Osteoblast (primary cell): ENCODE data around the gene PMPCA. TPM values are rescaled to one million over a fixed set of nuclear protein-coding genes. Genes with fewer than 3 reads are reported as not detected.
"Not testable (repeated sequence)": the region's sequence is repeated elsewhere in the genome, so short reads cannot be mapped to it uniquely, and the experiment has no call there.

Experiments
- DNase-seq: peaks from one replicate; pipeline ENCODE4 v3.0.0; 2011; ENCODE audit warnings: low spot score, mixed read lengths; ENCODE audit not compliant: insufficient read length; ENCODE audit errors: missing footprints
- H2AFZ ChIP-seq: 2 replicates; pipeline ENCODE4 v1.6.0; 2011; ENCODE audit warnings: mild to moderate bottlenecking, low read length
- H3K27ac ChIP-seq: 2 replicates; pipeline ENCODE4 v1.5.1; 2011; ENCODE audit warnings: mild to moderate bottlenecking, low read depth, low read length, moderate library complexity
- H3K27me3 ChIP-seq: 2 replicates; pipeline ENCODE4 v1.6.0; 2012; ENCODE audit warnings: mild to moderate bottlenecking, control low read depth, inconsistent platforms, low read length, moderate library complexity; ENCODE audit not compliant: insufficient read depth
- H3K36me3 ChIP-seq: 2 replicates; pipeline ENCODE4 v1.5.1; 2011; ENCODE audit warnings: mild to moderate bottlenecking, low read length, control low read depth, moderate library complexity; ENCODE audit not compliant: insufficient read depth
- H3K4me1 ChIP-seq: 2 replicates; pipeline ENCODE4 v1.5.1; 2011; ENCODE audit warnings: mild to moderate bottlenecking, low read length, control low read depth, moderate library complexity; ENCODE audit not compliant: insufficient read depth
- H3K4me2 ChIP-seq: 2 replicates; pipeline ENCODE4 v1.6.0; 2011; ENCODE audit warnings: mild to moderate bottlenecking, low read length; ENCODE audit not compliant: insufficient read depth
- H3K4me3 ChIP-seq: fragments of 200-600 bp; sonication (generic); 3 replicates; pipeline ENCODE4 v1.5.1; 2012; ENCODE audit warnings: mild to moderate bottlenecking, low read length, inconsistent platforms; ENCODE audit not compliant: insufficient read depth
- H3K79me2 ChIP-seq: 2 replicates; pipeline ENCODE4 v1.6.0; 2012; ENCODE audit warnings: mild to moderate bottlenecking, low read length, control low read depth, inconsistent platforms; ENCODE audit not compliant: insufficient read depth
- H3K9me3 ChIP-seq: 2 replicates; pipeline ENCODE4 v1.5.1; 2011; ENCODE audit warnings: low read depth, low read length, control low read depth
- H4K20me1 ChIP-seq: 2 replicates; pipeline ENCODE4 v1.6.0; 2012; ENCODE audit warnings: mild to moderate bottlenecking, low read length, control low read depth; ENCODE audit not compliant: insufficient read depth
- total RNA-seq: library from RNA; depleted of rRNA; stranded (reverse); fragments of >200 nt; gene quantifications from 2 replicates; pipeline ENCODE4 v1.2.3, GENCODE V29; 2012
- TF ChIP-seq, protein P1 (sequence below): IDR thresholded peaks from 2 replicates; pipeline ENCODE4 v1.5.1; 2011; ENCODE audit warnings: mild to moderate bottlenecking, low read depth, low read length, moderate library complexity; ENCODE audit errors: extremely low read depth

The PMPCA gene
- total RNA-seq, 1 donor, result 39.1 TPM

DNA sequence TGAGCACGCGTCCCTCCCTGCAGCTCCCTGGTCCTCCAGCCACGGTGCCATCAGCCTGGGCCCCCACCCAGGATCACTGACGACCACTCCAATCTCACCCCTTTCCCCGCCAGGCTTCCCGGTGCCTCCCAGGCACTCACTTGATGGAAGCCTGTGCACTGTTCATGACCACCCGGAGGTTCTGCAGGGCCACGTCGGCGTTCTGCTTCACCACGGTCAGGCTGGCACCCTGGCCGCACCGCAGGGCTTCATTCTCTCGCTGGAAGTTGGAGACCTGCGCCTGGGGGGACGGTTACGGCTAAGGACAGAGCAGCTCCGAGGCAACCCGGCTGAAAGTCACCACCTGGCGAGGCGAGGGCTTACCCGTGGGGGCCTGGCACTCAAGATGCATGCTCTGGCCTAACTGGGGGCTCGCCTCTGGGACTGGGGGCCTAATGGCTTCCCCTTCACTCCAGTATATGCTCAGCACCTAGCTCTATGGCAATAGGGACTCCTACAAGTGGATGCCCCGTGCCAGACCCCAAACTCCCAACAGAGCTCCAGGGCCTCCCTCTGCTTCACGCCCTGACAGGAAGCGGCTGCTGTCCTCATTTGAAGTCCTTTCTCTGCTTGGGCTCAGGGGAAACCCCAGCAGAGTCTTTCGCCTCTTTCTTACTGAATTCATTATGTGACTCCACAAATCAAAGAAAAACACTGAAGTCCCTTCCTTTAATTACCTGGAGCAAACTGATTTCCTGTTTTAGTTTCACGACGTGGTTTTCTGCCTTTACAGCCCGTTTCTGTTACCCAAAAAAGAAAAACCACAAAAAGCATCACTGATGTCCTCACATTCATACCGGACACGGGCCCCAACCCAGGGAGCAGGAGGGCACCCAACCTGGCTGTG, 6.3 kb upstream of the PMPCA start:
- Histone ChIP-seq H3K27me3 (no peaks in the 10 kb centered on the region), H4K20me1 (peaks cover 4% of the 10 kb centered on the region), H3K36me3 (peaks cover 55% of the 10 kb centered on the region), H3K4me1 (peaks cover 7% of the 10 kb centered on the region), H3K79me2 (peaks cover 21% of the 10 kb centered on the region), H3K9me3 (no peaks in the 10 kb centered on the region), H3K27ac (no peak overlapping the region), H3K4me3 (no peak overlapping the region), H2AFZ (no peak overlapping the region), H3K4me2 (no peak overlapping the region)
- no peak for DNase-seq
- TF ChIP-seq, protein P1, sequence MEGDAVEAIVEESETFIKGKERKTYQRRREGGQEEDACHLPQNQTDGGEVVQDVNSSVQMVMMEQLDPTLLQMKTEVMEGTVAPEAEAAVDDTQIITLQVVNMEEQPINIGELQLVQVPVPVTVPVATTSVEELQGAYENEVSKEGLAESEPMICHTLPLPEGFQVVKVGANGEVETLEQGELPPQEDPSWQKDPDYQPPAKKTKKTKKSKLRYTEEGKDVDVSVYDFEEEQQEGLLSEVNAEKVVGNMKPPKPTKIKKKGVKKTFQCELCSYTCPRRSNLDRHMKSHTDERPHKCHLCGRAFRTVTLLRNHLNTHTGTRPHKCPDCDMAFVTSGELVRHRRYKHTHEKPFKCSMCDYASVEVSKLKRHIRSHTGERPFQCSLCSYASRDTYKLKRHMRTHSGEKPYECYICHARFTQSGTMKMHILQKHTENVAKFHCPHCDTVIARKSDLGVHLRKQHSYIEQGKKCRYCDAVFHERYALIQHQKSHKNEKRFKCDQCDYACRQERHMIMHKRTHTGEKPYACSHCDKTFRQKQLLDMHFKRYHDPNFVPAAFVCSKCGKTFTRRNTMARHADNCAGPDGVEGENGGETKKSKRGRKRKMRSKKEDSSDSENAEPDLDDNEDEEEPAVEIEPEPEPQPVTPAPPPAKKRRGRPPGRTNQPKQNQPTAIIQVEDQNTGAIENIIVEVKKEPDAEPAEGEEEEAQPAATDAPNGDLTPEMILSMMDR, result no peak

DNA sequence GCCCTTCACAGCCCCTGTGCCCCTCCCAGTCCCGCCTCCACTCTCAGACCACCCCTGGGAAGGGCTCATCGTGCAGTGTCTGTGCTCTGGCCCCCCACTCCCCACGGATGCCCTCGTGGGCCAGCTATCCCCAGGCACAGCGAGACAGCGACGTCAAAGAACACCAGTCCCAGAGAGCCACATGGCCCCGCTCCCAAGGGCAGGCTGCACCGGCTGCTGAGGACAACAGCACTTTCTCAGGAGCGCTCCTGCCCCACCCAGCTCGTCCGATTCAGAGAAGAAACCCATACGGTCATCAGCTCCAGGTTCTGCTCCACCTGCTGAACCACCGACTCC, 5.7 kb upstream of the PMPCA start:
- Histone ChIP-seq H3K4me2 (no peak overlapping the region), H3K27me3 (no peaks in the 10 kb centered on the region), H3K4me1 (peaks cover 12% of the 10 kb centered on the region), H2AFZ (no peak overlapping the region), H3K9me3 (no peaks in the 10 kb centered on the region), H4K20me1 (no peaks in the 10 kb centered on the region), H3K27ac (no peak overlapping the region), H3K79me2 (peaks cover 20% of the 10 kb centered on the region), H3K4me3 (no peak overlapping the region), H3K36me3 (peaks cover 55% of the 10 kb centered on the region)
- DNase-seq, result no peak
- TF ChIP-seq, protein P1, result no peak

DNA sequence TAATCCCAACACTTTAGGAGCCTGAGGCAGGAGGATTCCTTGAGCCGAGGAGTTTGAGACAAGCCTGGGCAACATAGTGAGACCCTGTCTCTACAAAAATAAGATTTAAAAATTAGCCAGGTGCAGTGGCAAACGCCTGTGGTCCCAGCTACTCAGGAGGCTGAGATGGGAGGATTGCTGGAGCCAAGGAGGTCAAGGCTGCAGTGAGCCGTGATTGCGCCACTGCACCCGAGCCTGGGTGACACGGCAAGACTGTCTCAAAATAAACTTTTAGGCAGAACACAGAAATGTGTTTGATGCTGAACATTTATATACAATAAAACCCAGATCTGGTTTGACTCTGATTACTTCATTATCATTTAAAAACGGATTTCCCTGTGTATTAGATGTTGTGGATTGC, 5.0 kb upstream of the PMPCA start:
- Histone ChIP-seq H2AFZ (no peak overlapping the region), H3K4me3 (no peak overlapping the region), H3K4me1 (peaks cover 12% of the 10 kb centered on the region), H3K36me3 (peaks cover 55% of the 10 kb centered on the region), H4K20me1 (no peaks in the 10 kb centered on the region), H3K27ac (no peak overlapping the region), H3K79me2 (peaks cover 23% of the 10 kb centered on the region), H3K27me3 (no peaks in the 10 kb centered on the region), H3K4me2 (no peak overlapping the region), H3K9me3 (no peaks in the 10 kb centered on the region)
- TF ChIP-seq, protein P1, result no peak
- DNase-seq, result no peak

- not testable (repeated sequence) for H2AFZ ChIP-seq, H3K4me2 ChIP-seq, H4K20me1 ChIP-seq, H3K27ac ChIP-seq, H3K4me3 ChIP-seq, DNase-seq, H3K9me3 ChIP-seq, H3K27me3 ChIP-seq, H3K4me1 ChIP-seq
- H3K79me2 ChIP-seq, result peaks cover 27% of the 10 kb centered on the region
- H3K36me3 ChIP-seq, result peaks cover 55% of the 10 kb centered on the region
Measured at GRCh38 chr9:136405904-136406303, 4.6 kb upstream of the PMPCA start.

DNA sequence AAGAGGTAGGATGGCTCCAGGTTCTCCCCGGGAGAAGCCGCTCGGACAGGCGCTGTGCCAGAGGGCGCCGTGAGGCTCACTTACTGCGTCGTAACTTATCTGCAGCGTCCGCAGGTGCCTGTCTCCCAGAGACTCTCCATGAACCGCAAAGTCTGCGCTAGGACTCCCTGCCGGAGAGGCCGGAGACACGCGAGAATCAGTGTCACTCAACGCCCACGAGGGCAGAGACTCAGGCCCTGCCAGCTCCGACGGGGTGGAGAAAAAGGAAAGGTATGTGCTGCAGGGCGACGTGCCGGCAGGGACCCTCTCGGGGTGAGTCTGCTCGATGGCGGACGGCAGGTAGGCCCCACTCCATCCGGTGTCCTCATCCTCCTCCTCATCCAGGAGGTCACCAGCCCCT, 3.4 kb upstream of the PMPCA start:
- not testable (repeated sequence) for H3K4me2 ChIP-seq, DNase-seq, H3K4me3 ChIP-seq, H2AFZ ChIP-seq, H3K27ac ChIP-seq, H3K27me3 ChIP-seq, H3K9me3 ChIP-seq
- Histone ChIP-seq H4K20me1 (peaks cover 14% of the 10 kb centered on the region), H3K79me2 (peaks cover 39% of the 10 kb centered on the region), H3K4me1 (peaks cover 20% of the 10 kb centered on the region), H3K36me3 (peaks cover 47% of the 10 kb centered on the region)
